Mesenchymal stem cell (in vitro differentiated cells and primary cell): ENCODE results near the gene EDC3.
A peak's percentile ranks its signal among the peaks of the same experiment; 100 is the strongest.

Source experiments
- DNase-seq: peaks from one replicate; pipeline ENCODE4 v3.0.0-alpha.2; 2013
- H2AFZ ChIP-seq: one replicate; pipeline ENCODE4 v1.6.1; 2013; ENCODE audit warnings: low read depth, mild to moderate bottlenecking, control low read depth, inconsistent platforms, low read length, moderate library complexity
- H2AK5ac ChIP-seq: 2 replicates; pipeline ENCODE4 v1.6.1; 2013; ENCODE audit warnings: low read length, moderate library complexity, mild to moderate bottlenecking, inconsistent platforms; ENCODE audit not compliant: severe bottlenecking
- H2BK120ac ChIP-seq: one replicate; pipeline ENCODE4 v1.6.1; 2013; ENCODE audit warnings: low read depth, mild to moderate bottlenecking, inconsistent platforms, low read length, moderate library complexity
- H2BK12ac ChIP-seq, 2 experiments: one replicate each; pipeline ENCODE4 v1.6.1; 2013; ENCODE audit warnings: inconsistent platforms in 2 of 2, low read length in 2 of 2, mild to moderate bottlenecking in 2 of 2, moderate library complexity in 2 of 2, control low read depth in 1 of 2
- H2BK15ac ChIP-seq: one replicate; pipeline ENCODE4 v1.6.1; 2013; ENCODE audit warnings: mild to moderate bottlenecking, low read depth, inconsistent platforms; ENCODE audit not compliant: poor library complexity, severe bottlenecking
- H2BK5ac ChIP-seq: 2 replicates; pipeline ENCODE4 v1.6.1; 2013; ENCODE audit warnings: low read depth, mild to moderate bottlenecking, low read length, control low read depth, inconsistent platforms; ENCODE audit not compliant: poor library complexity, severe bottlenecking
- H3K14ac ChIP-seq, 2 experiments: one replicate each; pipeline ENCODE4 v1.6.1; 2013; ENCODE audit warnings: inconsistent platforms in 2 of 2, low read length in 2 of 2, control low read depth in 1 of 2, mild to moderate bottlenecking in 1 of 2, moderate library complexity in 1 of 2
- H3K18ac ChIP-seq, 2 experiments: one replicate each; pipeline ENCODE4 v1.6.1; 2013; ENCODE audit warnings: inconsistent platforms in 2 of 2, low read length in 2 of 2, control low read depth in 1 of 2, low read depth in 1 of 2, mild to moderate bottlenecking in 1 of 2
- H3K23ac ChIP-seq, 2 experiments: one replicate each; pipeline ENCODE4 v1.6.1; 2013; ENCODE audit warnings: inconsistent platforms in 2 of 2, low read length in 2 of 2, mild to moderate bottlenecking in 2 of 2, moderate library complexity in 2 of 2, control low read depth in 1 of 2
- H3K27ac ChIP-seq: 2 replicates; pipeline ENCODE4 v1.5.1; 2013; ENCODE audit warnings: mild to moderate bottlenecking, moderate library complexity, low read length, control low read depth, inconsistent platforms; ENCODE audit not compliant: poor library complexity, severe bottlenecking
- H3K27me3 ChIP-seq, 2 experiments: 2 replicates each; pipeline versions ENCODE4 v1.6.1 to v1.7.0; 2013; ENCODE audit warnings: low read length in 2 of 2, mild to moderate bottlenecking in 2 of 2, moderate library complexity in 2 of 2, control low read depth in 1 of 2, inconsistent platforms in 1 of 2; ENCODE audit not compliant: control insufficient read depth in 1 of 2, insufficient read depth in 1 of 2
- H3K36me3 ChIP-seq, 2 experiments: 2 replicates each; pipeline versions ENCODE4 v1.6.1 to v1.7.0; 2013; ENCODE audit warnings: low read length in 2 of 2, control low read depth in 1 of 2, inconsistent platforms in 1 of 2, low read depth in 1 of 2, mild to moderate bottlenecking in 1 of 2; ENCODE audit not compliant: insufficient read depth in 2 of 2, control insufficient read depth in 1 of 2
- H3K4ac ChIP-seq, 2 experiments: one replicate each; pipeline ENCODE4 v1.6.1; 2013; ENCODE audit warnings: inconsistent platforms in 2 of 2, low read length in 2 of 2, mild to moderate bottlenecking in 2 of 2, moderate library complexity in 2 of 2, control low read depth in 1 of 2, low read depth in 1 of 2
- H3K4me1 ChIP-seq: 2 replicates; pipeline ENCODE4 v1.6.1; 2013; ENCODE audit warnings: low read depth, low read length, control low read depth; ENCODE audit not compliant: control insufficient read depth, insufficient read depth
- H3K4me2 ChIP-seq: 2 replicates; pipeline ENCODE4 v1.6.1; 2013; ENCODE audit warnings: low read length, mild to moderate bottlenecking, inconsistent platforms; ENCODE audit not compliant: poor library complexity, severe bottlenecking
- H3K4me3 ChIP-seq, 2 experiments: 2 replicates each; pipeline versions ENCODE4 v1.5.1 to v1.7.0; 2013; ENCODE audit warnings: low read length in 2 of 2, mild to moderate bottlenecking in 2 of 2, control low read depth in 1 of 2, low read depth in 1 of 2; ENCODE audit not compliant: insufficient read depth in 1 of 2
- H3K79me1 ChIP-seq: replicated peaks from 2 replicates; pipeline ENCODE4 v1.6.1; 2013; ENCODE audit warnings: mild to moderate bottlenecking, control low read depth, low read length, inconsistent platforms; ENCODE audit not compliant: poor library complexity, severe bottlenecking
- H3K9ac ChIP-seq: 2 replicates; pipeline ENCODE4 v1.7.0; 2013; ENCODE audit warnings: mild to moderate bottlenecking, low read length, moderate library complexity
- H3K9me3 ChIP-seq: 2 replicates; pipeline ENCODE4 v1.7.0; 2013; ENCODE audit warnings: mild to moderate bottlenecking, low read length; ENCODE audit not compliant: control insufficient read depth
- H4K8ac ChIP-seq: one replicate; pipeline ENCODE4 v1.6.1; 2013; ENCODE audit warnings: inconsistent platforms, mild to moderate bottlenecking, low read length, moderate library complexity
- H4K91ac ChIP-seq: one replicate; pipeline ENCODE4 v1.6.1; 2013; ENCODE audit warnings: mild to moderate bottlenecking, low read length, inconsistent platforms
- WGBS: methylation state at CpG from one replicate; pipeline ENCODE4 v1.1.7; 2013; ENCODE audit warnings: mixed read lengths; 5-methylcytosine and 5-hydroxymethylcytosine counted together

The EDC3 gene

DNA sequence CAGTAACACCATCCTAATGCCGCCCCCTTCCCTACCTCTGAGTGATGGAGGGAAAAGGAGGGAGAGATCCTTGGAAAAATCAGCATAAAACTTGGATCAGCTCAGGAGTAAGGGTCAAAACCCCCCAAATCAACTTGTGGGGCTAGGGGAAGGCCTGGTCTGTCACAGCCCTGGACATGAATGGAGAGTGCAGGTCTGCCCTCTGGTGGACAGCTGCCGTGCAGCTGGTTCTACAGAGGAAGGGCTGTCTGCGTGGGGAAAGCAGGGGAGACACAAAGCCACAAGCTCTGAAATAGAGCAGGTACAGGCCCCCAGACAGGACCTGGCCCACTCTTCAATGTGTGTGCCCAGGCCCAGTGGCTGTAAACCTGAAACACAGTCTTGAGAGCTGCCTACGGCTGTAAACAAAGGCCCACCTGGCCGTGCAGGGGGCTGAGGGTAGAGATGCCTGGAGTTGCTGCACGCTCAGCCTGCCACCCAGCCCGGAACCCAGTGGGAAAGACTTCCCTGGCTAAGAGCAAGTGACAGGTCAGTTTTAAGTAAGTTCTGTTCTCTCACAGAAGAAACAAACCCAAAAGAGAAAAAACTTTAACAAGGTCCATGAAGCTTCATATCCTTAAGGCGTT is 63.8 kb downstream of the EDC3 start:
- Histone ChIP-seq H3K14ac (no peak overlapping the region), H4K91ac (no peak overlapping the region), H3K4me1 (no peaks in the 10 kb centered on the region), H3K27me3 (no peaks in the 10 kb centered on the region), H2BK120ac (no peak overlapping the region), H3K4ac (no peak overlapping the region), H3K27ac (no peak overlapping the region), H3K9me3 (no peaks in the 10 kb centered on the region), H3K4me3 (no peak overlapping the region), H3K4me2 (no peak overlapping the region), H3K18ac (no peak overlapping the region), H2BK5ac (no peak overlapping the region), H2AFZ (no peak overlapping the region), H3K79me1 (peaks cover 33% of the 10 kb centered on the region), H3K36me3 (peaks cover 86 to 95% of the 10 kb centered on the region in 2 experiments), H3K23ac (no peak overlapping the region), H2BK12ac (no peak overlapping the region), H4K8ac (no peak overlapping the region), H3K9ac (no peak overlapping the region), H2BK15ac (no peak overlapping the region), H2AK5ac (no peak overlapping the region)
- DNase-seq, result peak; percentile 57
- 66% methylated on average over 7 of the region's 8 CpGs for WGBS

DNA sequence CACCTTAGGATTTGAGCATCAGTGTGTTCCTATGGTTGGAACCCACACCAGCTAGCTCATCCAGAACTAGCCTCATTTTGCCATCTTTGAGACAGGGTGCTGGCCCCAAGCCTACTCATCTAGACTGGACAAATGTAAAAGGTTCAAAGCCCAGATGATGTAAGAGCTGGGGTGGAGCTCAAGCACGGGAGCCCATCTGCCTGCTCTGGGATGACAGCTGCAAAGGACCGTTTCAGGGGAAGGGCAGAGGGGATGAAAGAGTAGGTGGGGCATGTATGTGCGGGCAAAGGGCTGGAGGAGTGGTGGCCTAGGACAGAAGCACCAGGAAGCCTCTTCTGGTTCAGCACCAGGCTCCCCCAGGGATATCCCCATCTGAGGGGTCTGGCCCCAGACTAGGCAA is 64.4 kb downstream of the EDC3 start:
- H3K9ac ChIP-seq, result no peak overlapping the region
- no peaks in the 10 kb centered on the region for H3K4me1 ChIP-seq
- no peak overlapping the region for H2BK120ac ChIP-seq
- no peaks in the 10 kb centered on the region for H3K27me3 ChIP-seq
- H3K4me3 ChIP-seq, result no peak overlapping the region
- H3K4me2 ChIP-seq, result no peak overlapping the region
- no peaks in the 10 kb centered on the region for H3K9me3 ChIP-seq
- no peak overlapping the region for H2AK5ac ChIP-seq
- H2BK12ac ChIP-seq, result no peak overlapping the region
- H3K79me1 ChIP-seq, result peaks cover 30% of the 10 kb centered on the region
- H3K23ac ChIP-seq, result no peak overlapping the region
- no peak for DNase-seq
- H3K4ac ChIP-seq, result no peak overlapping the region
- no peak overlapping the region for H3K14ac ChIP-seq
- WGBS, result 79% methylated on average over 3 of the region's 3 CpGs
- H2BK5ac ChIP-seq, result no peak overlapping the region
- no peak overlapping the region for H3K18ac ChIP-seq
- no peak overlapping the region for H4K8ac ChIP-seq
- H3K36me3 ChIP-seq, result peaks cover 87 to 95% of the 10 kb centered on the region in 2 experiments
- no peak overlapping the region for H2AFZ ChIP-seq
- H3K27ac ChIP-seq, result no peak overlapping the region
- no peak overlapping the region for H4K91ac ChIP-seq
- no peak overlapping the region for H2BK15ac ChIP-seq

DNA sequence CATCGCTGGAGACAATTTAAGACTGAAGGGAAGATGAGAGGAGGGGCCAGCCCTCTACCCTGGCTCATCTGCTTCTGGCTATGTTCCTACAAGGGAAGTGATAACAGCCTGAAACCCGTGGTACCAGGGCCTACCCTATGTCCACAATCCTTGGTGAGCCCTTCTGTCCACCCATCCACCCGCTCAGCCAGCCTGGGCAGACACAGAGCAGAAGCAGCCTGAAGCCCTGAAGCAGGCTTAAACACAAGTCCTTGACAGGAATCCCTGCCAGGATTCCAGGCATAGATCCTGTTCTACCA is 64.8 kb downstream of the EDC3 start:
- Histone ChIP-seq H3K18ac (no peak overlapping the region), H4K8ac (no peak overlapping the region), H3K4me3 (no peak overlapping the region), H3K23ac (no peak overlapping the region), H3K4me1 (no peaks in the 10 kb centered on the region), H3K4me2 (no peak overlapping the region), H3K27ac (no peak overlapping the region), H2BK5ac (no peak overlapping the region), H2AK5ac (no peak overlapping the region), H3K36me3 (peaks cover 87 to 95% of the 10 kb centered on the region in 2 experiments), H2BK12ac (no peak overlapping the region), H2BK15ac (no peak overlapping the region), H4K91ac (no peak overlapping the region), H3K9ac (no peak overlapping the region), H3K27me3 (no peaks in the 10 kb centered on the region), H2BK120ac (no peak overlapping the region), H3K4ac (no peak overlapping the region), H3K14ac (no peak overlapping the region), H3K79me1 (peaks cover 32% of the 10 kb centered on the region), H3K9me3 (no peaks in the 10 kb centered on the region), H2AFZ (no peak overlapping the region)
- no peak for DNase-seq
- WGBS, result 91% methylated on average over 3 of the region's 3 CpGs

DNA sequence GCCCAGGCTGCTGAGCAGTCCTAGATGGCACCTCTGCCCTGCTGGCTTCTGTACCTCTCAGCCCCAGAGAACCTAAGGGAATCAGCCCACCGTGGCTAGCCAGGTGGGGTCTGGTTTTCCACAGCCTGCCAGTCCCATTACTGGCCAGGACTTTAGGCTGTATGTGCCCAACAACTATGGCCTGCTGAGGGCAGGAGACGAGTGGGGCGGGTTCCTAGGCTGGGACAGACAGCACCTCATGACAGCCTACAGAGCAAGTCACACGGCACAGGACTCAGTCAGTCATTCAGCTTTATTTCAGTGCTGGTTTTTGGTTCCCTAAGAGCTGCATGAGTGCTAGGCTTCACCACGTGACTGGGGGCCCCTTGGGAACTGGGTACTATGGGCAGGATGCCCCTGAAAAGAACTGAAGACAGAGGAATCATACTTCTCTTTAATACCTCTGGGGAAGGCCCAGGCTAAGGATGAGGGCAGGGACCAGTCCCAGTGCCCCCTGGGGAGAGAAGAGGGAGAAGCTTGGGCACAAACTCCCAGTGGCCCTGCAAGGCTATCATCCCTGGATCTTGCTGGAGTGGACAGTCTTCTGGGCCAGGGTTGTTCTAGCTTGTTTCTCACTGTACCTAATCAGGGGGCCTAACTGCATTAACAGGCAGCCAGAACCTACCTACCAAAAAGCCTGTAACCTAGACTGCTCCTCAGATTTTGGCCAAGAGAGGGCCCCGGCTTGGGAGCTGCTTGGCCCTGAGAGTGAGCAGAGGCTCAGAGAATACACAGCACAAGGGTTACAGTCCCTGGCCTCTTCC is 65.3 kb downstream of the EDC3 start:
- Histone ChIP-seq H3K9ac (peak overlapping the region; percentile 60), H4K91ac (no peak overlapping the region), H2BK15ac (no peak overlapping the region), H3K4me2 (no peak overlapping the region), H3K18ac (no peak overlapping the region), H3K4me3 (no peak overlapping the region), H4K8ac (peak overlapping the region; percentile 12), H3K4ac (no peak overlapping the region), H3K27ac (no peak overlapping the region), H2AFZ (no peak overlapping the region), H2BK5ac (no peak overlapping the region), H3K36me3 (peaks cover 88 to 95% of the 10 kb centered on the region in 2 experiments), H3K14ac (no peak overlapping the region), H3K23ac (no peak overlapping the region), H3K9me3 (no peaks in the 10 kb centered on the region), H3K4me1 (no peaks in the 10 kb centered on the region), H2BK12ac (no peak overlapping the region), H3K79me1 (peaks cover 35% of the 10 kb centered on the region), H2AK5ac (no peak overlapping the region), H3K27me3 (no peaks in the 10 kb centered on the region), H2BK120ac (no peak overlapping the region)
- no peak for DNase-seq
- 92% methylated on average over 6 of the region's 6 CpGs for WGBS
